PC-3 (cell line): Measurements from ENCODE around the gene CCL22. TPM values are rescaled to one million over a fixed set of nuclear protein-coding genes. Genes with fewer than 3 reads are reported as not detected.
A peak's percentile ranks its signal among the peaks of the same experiment; 100 is the strongest.

Source experiments
- ATAC-seq: fragments of 200-7000 bp; cut with Tn5 transposase; 2 replicates; pipeline ENCODE4 v1.9.1; 2020; ENCODE audit warnings: mild to moderate bottlenecking, moderate library complexity
- BruUV-seq: library from RNA; stranded (reverse); fragments of 400-500 nt; replicated peaks from 2 replicates; lab custom pipeline; 2021; lab: Mats Ljungman, UMichigan
- CTCF ChIA-PET: fragments of 300-600 bp; sonication (Branson Sonifier 250); formaldehyde crosslinking; loops from one replicate; lab custom pipeline; 2022; ENCODE audit warnings: antibody characterized with exemption; lab: Charles Lee
- POLR2A ChIA-PET: fragments of 300-600 bp; sonication (Branson Sonifier 250); formaldehyde crosslinking; loops from one replicate; lab custom pipeline; 2022; ENCODE audit warnings: antibody characterized with exemption; ENCODE audit not compliant: unreplicated experiment; lab: Charles Lee
- DNase-seq: peaks from one replicate; pipeline ENCODE4 v3.0.0-alpha.2; 2015
- H2AFZ ChIP-seq: fragments of 300-600 bp; sonication (generic); 2 replicates; pipeline ENCODE4 v1.6.0; 2016; ENCODE audit warnings: antibody characterized with exemption, low read length
- H3F3A ChIP-seq: fragments of 300-600 bp; sonication (generic); one replicate; pipeline ENCODE4 v1.6.0; 2017; ENCODE audit warnings: antibody characterized with exemption, low read length, control low read depth, mild to moderate bottlenecking; ENCODE audit not compliant: unreplicated experiment
- H3K27ac ChIP-seq: fragments of 300-600 bp; sonication (generic); 2 replicates; pipeline ENCODE4 v1.5.1; 2016; ENCODE audit warnings: mild to moderate bottlenecking, low read length
- H3K27me3 ChIP-seq: fragments of 300-600 bp; sonication (generic); 2 replicates; pipeline ENCODE4 v1.6.1; 2016; ENCODE audit warnings: low read length, mixed read lengths
- H3K36me3 ChIP-seq: fragments of 300-600 bp; sonication (generic); 2 replicates; pipeline ENCODE4 v1.6.1; 2016; ENCODE audit warnings: low read depth, mixed run types, low read length, mixed read lengths
- H3K4me1 ChIP-seq: fragments of 300-600 bp; sonication (generic); 2 replicates; pipeline ENCODE4 v1.5.1; 2016; ENCODE audit warnings: low read length; ENCODE audit not compliant: insufficient read depth
- H3K4me2 ChIP-seq: fragments of 300-600 bp; sonication (generic); 2 replicates; pipeline ENCODE4 v1.6.0; 2016; ENCODE audit warnings: low read length
- H3K4me3 ChIP-seq: fragments of 300-600 bp; sonication (generic); 2 replicates; pipeline ENCODE4 v1.5.1; 2016; ENCODE audit warnings: mild to moderate bottlenecking, low read length, mixed read lengths
- H3K79me2 ChIP-seq: fragments of 300-600 bp; sonication (generic); 2 replicates; pipeline ENCODE4 v1.6.1; 2017; ENCODE audit warnings: low read length, mixed read lengths
- H3K9ac ChIP-seq: fragments of 300-600 bp; sonication (generic); 2 replicates; pipeline ENCODE4 v1.6.0; 2016; ENCODE audit warnings: mild to moderate bottlenecking, low read length
- H3K9me2 ChIP-seq: fragments of 300-600 bp; sonication (generic); replicated peaks from 2 replicates; pipeline ENCODE4 v1.6.1; 2016; ENCODE audit warnings: mixed run types, low read length, mixed read lengths
- H3K9me3 ChIP-seq: fragments of 300-600 bp; sonication (generic); 2 replicates; pipeline ENCODE4 v1.6.1; 2016; ENCODE audit warnings: low read length, mixed read lengths
- H4K20me1 ChIP-seq: fragments of 300-600 bp; sonication (generic); 2 replicates; pipeline ENCODE4 v1.6.1; 2016; ENCODE audit warnings: low read length, mixed read lengths
- EZH2 ChIP-seq: fragments of 300-600 bp; sonication (generic); IDR thresholded peaks from one replicate; pipeline ENCODE4 v1.6.1; 2017; ENCODE audit warnings: antibody characterized with exemption, mild to moderate bottlenecking, low read length; ENCODE audit not compliant: unreplicated experiment
- EZH2phosphoT487 ChIP-seq: fragments of 300-600 bp; sonication (generic); IDR thresholded peaks from 2 replicates; pipeline ENCODE4 v1.6.1; 2018; ENCODE audit warnings: mild to moderate bottlenecking, antibody characterized with exemption, low read length, borderline replicate concordance
- intact Hi-C: fragments of 100-400 bp; cut with micrococcal nuclease; formaldehyde crosslinking; loops from 2 replicates; pipeline ENCODE4 v1.9.0; 2023
- total RNA-seq: library from RNA; depleted of rRNA; stranded (reverse); fragments of >200 nt; gene quantifications from 2 replicates; pipeline ENCODE4 v1.2.3, GENCODE V29; 2014
- TF ChIP-seq, protein P1 (sequence below): fragments of 300-600 bp; sonication (generic); conservative IDR thresholded peaks from 2 replicates; pipeline ENCODE4 v1.5.1; 2017; ENCODE audit warnings: antibody characterized with exemption, low read depth, mild to moderate bottlenecking, low read length

CCL22 gene
- total RNA-seq, 1 experiment from 2014 or later, result not detected

DNA sequence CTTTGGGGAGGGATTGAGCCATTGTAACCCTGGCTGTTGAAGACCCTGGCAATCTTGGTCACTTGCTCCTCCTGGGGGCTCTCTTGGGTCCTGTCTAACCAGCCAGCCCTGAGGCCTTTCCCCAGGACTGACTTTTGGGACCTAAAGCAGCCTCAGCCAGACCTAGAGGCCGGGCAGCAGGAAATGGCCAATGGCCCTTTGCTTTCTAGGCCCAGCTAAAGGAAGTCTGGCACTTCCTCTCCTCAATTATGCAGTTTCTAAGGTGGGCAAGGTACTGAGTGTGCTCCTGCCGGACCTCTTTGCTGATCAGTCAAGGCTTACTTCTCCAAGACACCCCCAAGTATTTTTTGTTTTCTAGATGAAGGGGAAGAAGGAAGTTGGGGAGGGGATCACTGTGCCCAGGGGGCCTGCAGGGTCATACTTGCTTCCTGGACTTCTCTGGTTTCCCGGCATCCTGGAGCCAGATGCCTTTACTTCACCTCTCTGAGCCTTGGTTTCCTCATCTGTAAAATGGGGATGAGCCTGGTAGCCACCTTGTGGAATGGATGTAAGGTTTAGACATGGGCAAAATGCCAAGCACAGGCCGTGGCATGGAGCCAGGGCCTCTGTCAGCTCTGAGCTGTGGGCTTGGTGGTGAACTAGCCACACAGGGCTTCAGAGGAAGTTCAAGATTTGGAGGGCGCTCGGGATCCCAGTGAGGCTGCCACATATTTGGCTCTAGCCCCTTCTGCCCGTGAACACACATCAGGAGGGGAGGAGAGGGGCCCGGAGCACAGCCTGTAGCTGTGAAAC, 22.3 kb downstream of the CCL22 start:
- H2AFZ ChIP-seq, result no peak overlapping the region
- peaks cover 24% of the 10 kb centered on the region for H3K4me1 ChIP-seq
- ATAC-seq (no peak), DNase-seq (peak; percentile 52)
- H4K20me1 ChIP-seq, result no peaks in the 10 kb centered on the region
- POLR2A ChIA-PET, result no interaction called here
- BruUV-seq, result no TSS peak
- H3K4me2 ChIP-seq, result no peak overlapping the region
- H3K9ac ChIP-seq, result no peak overlapping the region
- H3K27me3 ChIP-seq, result no peaks in the 10 kb centered on the region
- no peak overlapping the region for H3K4me3 ChIP-seq
- no peaks in the 10 kb centered on the region for H3K9me3 ChIP-seq
- no peaks in the 10 kb centered on the region for H3K36me3 ChIP-seq
- no peaks in the 10 kb centered on the region for H3K79me2 ChIP-seq
- CTCF ChIA-PET, result no interaction called here
- no peak overlapping the region for H3K27ac ChIP-seq
- TF ChIP-seq EZH2 (no peak), EZH2phosphoT487 (no peak)
- TF ChIP-seq, protein P1, sequence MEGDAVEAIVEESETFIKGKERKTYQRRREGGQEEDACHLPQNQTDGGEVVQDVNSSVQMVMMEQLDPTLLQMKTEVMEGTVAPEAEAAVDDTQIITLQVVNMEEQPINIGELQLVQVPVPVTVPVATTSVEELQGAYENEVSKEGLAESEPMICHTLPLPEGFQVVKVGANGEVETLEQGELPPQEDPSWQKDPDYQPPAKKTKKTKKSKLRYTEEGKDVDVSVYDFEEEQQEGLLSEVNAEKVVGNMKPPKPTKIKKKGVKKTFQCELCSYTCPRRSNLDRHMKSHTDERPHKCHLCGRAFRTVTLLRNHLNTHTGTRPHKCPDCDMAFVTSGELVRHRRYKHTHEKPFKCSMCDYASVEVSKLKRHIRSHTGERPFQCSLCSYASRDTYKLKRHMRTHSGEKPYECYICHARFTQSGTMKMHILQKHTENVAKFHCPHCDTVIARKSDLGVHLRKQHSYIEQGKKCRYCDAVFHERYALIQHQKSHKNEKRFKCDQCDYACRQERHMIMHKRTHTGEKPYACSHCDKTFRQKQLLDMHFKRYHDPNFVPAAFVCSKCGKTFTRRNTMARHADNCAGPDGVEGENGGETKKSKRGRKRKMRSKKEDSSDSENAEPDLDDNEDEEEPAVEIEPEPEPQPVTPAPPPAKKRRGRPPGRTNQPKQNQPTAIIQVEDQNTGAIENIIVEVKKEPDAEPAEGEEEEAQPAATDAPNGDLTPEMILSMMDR, result no peak
- H3K9me2 ChIP-seq, result no peaks in the 10 kb centered on the region
- intact Hi-C loops, result no loop called here
- H3F3A ChIP-seq, result no peaks in the 10 kb centered on the region

- Histone ChIP-seq H3K27ac (no peak overlapping the region), H3K27me3 (no peaks in the 10 kb centered on the region), H3K4me1 (peaks cover 19% of the 10 kb centered on the region), H2AFZ (no peak overlapping the region), H3K79me2 (no peaks in the 10 kb centered on the region), H3F3A (no peaks in the 10 kb centered on the region), H3K9me2 (no peaks in the 10 kb centered on the region), H3K36me3 (no peaks in the 10 kb centered on the region), H4K20me1 (no peaks in the 10 kb centered on the region), H3K4me3 (no peak overlapping the region), H3K9ac (no peak overlapping the region), H3K4me2 (no peak overlapping the region), H3K9me3 (no peaks in the 10 kb centered on the region)
- ChIA-PET CTCF (no interaction called here), POLR2A (no interaction called here)
- no peak for DNase-seq
- intact Hi-C loops, result no loop called here
- no peak for ATAC-seq
- no TSS peak for BruUV-seq
- no peak for TF ChIP-seq EZH2
- TF ChIP-seq, protein P1, result no peak
- TF ChIP-seq EZH2phosphoT487, result no peak
Observed at GRCh38 chr16:57381791-57382534, 23.4 kb downstream of the CCL22 start.
